Stimulated activated CD4-positive, alpha-beta T cell treated with anti-CD3 and anti-CD28 coated beads, Interleukin-12 subunit alpha, Interleukin-12 subunit beta, amount 100 ng/mL, for 48 hours (primary cell): ENCODE results near the gene TIMP2.

Source experiments
- DNase-seq, 3 donors: peaks; one replicate each; pipeline ENCODE4 v3.0.0-alpha.2; 2020; ENCODE audit warnings: low read depth in 2 of 3, low spot score in 1 of 3

Gene TIMP2

DNA sequence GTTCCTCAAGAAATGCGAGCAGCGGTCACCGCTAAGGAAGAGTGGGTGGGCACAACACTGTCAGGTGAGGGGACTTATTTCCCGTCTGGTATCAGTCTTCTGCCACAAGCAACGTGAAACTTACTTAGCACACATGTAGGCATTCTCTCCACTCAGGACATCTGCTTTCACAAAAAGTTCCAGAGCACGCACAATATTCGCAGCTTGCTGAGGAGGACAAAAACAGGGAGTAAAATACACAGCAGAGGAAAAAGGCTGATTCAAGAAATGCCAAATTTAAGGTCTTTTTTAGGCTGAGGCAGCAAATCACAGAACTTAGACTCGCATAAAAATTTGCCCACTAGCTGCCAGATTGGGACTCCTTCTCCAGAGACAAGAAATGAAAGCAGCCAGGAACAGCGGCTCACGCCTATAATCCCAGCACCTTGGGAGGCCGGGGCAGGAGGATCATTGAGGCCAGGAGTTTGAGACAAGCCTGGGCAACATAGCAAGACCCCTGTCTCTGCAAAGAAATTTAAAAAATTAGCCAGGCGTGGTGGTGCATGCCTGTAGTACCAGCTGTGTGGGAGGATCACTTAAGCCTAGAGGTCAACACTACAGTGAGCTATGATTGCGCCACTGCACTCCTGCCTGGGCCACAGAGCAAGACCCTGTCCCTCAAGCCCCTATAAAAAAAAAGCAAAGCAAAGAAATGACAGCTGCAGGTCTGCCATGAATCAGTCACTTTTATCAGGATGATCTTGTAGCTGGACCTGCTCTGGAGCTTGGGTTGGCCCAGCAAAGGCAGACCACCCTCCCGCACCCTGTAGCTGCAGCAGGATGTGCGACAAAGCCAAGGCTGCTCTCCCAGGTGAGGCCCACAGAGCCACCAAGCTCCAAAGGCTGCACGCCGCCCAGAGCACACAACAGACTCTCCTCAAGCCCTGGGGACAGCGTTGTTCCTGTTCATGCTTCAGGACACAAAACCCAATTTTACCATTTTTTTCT is 105.1 kb downstream of the TIMP2 start:
- DNase-seq, result no peak

DNA sequence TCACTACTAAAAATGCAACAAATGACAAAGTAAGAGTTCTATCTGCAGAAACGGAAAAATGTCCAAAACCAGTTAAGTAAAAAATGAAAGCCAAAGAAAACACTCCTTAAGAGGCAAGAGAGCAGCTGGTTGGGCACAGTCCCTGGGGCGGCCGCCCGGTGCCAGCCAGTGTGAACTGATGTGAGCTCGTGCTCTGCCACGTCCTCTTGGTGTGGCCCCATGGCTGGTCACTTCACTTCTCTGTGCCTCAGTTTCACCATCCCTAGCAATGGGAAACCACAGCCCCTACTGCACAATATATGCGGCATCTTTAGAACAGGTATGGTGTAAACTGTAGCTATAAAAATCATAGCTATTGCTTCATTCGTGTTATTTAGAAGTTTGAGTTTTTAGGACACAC is 105.8 kb downstream of the TIMP2 start:
- no peak for DNase-seq

DNA sequence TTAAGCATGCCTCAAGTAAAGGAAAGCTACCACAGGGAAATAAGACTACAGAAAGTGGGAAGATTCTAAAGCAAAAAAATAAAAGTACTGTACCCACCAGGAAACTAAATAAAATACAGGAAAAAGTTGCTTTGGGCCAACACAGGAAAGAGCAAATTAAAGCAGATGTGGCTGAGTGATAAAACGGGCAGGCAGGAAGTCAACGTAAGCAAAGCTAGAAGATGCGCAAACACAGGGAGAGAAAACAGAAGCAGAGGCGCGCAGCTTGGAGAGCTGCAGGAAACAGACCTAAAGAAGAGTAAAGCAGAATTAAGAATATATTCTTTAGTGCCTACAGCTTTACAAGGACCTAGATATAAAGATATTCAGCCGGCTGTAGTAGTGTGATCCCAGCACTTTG is 106.3 kb downstream of the TIMP2 start:
- no peak for DNase-seq

DNA sequence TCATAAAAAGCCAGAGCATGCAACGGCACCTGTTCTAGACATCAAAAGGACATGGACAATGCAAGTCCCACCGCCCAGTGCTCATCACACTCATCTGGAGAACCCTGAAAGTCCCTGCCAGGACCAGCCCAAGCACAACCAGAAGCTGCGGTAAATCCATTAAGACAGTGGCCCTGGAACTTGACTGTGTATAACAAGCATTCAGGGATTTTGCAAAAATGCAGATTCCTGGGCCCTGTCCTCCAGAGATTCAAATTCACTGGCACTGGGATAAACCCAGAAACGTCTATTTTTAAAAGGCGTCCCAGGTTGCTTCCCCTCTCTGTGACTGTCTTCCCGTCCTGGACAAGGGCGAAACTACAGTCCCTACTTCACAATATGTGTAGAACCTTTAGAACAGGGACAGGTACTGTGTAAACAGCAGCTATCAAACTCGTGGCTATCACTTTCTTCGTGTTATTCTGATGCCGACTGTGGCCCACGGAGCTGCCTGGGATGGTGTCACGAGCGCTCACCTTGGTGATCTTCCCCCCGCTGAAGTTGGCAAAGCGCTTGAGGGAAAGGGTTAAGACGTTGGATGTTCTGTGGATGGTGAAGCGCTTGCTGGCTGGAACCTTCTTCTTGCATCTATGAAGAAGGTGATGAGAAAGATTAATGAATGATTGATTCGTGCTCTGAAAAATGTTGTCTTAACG is 106.9 kb downstream of the TIMP2 start:
- no peak for DNase-seq

DNA sequence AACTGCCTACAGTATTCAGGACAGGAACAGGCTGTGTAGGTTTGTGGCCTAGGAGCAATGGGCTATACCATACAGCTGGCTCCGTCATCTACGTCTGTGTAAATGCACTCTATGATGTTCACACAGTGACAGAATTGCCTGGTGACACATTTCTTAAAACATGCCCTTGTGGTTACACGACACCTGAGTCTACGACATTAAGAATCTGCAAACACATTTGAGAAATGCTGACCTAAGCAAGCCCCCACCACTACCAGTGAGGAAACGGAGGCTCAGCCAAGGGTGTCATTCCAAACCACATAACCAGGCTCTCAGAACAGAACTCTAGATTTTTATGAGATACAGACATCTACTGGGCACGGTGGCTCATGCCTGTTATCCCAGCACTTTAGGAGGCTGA is 108.1 kb downstream of the TIMP2 start:
- peak in 2 of 3 donors; percentile 54 to 69 for DNase-seq

DNA sequence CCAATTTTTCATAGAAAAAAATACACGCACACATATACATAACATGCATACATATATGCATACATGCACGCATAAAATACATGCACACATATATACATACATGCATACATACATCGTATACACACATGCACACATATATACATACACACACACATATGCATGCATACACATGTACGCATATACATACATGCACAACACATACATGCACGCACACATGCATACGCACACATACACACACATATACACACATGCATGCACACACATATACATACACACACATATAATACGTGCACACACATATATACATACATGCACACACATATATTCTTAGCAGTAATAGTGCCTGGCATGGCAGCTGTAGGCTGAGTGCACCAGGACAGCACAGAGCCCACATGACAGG is 109.5 kb downstream of the TIMP2 start:
- no peak for DNase-seq

DNA sequence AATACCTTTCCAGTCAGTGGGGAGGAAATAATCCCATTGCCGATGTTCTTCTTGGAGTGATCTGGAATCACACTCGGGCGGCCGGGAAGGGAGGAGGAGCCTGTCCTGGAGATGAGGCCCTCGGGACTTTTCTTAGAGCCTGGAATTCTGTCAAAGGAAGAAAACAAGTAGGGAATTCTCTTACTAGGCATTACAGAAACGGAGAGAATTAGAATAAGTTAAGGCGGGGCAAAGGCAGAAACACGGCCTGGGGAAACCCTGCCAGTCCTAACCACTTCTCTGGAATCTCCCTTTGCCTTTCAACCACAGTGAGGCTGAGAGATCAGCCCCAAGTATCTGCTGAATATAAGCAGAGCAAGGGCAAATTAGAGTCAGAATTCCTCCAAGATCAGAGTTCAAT is 112.3 kb downstream of the TIMP2 start:
- DNase-seq, result no peak

DNA sequence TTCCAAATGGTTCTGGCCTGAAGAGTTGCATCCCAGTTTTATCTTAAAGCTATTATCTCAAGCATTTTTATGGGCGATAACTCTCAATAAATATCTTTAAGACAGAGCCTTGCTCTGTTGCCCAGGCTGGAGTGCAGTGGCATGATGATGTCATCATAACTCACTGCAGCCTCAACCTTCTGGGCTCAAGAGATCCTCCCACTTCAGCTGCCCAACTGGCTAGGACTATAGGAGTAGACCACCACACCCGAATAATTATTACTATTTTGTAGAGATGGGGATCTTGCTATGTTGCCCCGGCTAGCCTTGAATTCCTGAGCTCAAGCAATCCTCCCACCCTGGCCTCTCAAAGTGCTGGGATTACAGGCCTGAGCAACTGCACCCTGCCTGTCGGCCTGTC is 117.0 kb downstream of the TIMP2 start:
- DNase-seq, result no peak

DNA sequence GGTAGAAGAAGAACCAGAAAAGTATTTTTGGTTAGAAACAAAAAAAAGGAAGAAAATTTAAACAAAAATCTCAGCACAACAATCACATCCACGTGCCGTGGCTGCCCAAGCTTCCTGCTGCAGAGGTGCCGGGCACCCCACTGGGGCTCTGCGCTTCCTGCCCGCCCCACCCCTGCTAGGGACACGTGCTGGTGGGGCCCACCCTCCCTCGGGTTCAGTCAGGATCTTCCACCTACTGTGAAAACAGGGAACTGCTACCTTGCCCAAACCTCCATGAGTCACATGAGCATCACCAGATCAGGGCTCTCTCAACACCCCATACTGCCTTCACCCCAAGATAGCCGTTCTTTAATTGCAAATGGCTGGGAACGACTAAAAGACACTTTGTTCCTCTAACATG is 118.7 kb downstream of the TIMP2 start:
- DNase-seq, result peak in 1 of 3 donors; percentile 50

DNA sequence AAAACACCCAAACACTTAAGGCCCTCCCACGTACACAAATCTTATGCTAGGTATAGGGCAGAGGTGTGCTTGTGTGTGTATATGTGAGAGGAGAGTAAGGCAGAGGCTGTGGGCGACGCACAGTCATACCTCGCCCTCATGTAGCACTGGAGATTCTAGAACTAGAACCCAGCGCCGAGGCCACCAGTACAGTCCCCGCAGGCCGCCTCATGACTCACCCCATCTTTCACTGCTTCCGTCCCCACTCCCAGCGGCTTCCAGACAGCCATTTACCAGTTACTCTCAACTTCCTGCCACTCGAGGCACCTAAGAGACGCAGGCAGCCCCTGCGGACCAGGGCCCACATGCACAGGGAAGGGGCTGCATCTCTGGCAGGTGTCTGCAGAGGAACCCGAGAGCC is 119.9 kb downstream of the TIMP2 start:
- peak; percentile 63 to 76 (median 67) for DNase-seq

DNA sequence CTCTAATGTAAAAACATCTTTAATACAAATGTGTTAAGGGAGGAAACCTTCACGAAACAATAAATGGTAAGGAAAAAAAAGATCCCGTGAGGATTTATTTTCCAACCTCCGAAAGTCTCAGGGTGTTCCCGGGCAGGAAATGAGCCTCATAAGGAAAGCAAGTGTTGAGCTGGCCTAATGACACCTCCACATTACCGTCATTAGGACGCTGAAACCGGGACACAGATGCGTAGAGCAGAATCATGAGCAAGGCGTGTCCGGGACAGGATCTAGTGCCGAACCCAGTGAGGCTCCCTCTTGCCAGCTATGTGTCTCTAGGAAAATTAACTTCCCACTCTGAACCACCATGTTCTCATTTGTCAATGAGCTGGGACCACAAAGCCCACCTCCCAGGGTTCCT is 120.4 kb downstream of the TIMP2 start:
- DNase-seq, result no peak

DNA sequence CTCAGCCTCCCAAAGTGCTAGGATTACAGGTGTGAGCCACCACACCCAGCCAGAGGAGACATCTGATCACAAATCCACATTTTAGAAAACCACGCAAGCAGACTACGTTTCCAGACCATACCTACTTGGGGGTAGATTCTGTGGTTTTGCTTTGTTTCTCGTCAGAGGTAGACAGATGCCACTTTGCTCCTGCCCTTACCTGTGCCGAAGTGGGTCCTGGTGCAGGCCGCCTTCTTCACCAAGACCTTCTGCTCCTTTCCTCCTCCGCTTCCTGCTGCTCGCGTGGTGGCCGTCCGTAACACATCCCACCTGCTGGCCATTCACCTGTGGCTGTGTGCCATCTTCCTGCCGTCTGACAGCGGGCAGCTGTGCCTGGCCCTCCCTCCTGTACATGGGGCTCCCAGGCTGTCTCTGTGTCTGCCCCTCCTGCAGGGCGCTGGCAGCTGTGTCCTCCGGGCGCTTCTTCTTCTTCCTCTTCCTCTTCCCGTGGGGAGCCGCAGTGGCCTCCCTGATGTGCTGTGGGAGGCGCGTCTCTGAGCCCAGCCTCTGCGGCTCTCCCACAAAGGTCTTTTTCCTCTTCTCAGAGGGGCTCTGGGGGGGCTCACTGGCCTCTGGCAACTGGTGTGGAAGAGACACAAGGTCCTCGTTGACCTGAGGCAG is 121.9 kb downstream of the TIMP2 start:
- no peak for DNase-seq
